ENCODE data around the gene TRIOBP. TPM values are rescaled to one million over a fixed set of nuclear protein-coding genes. Genes with fewer than 3 reads are reported as not detected.
"Not testable (repeated sequence)": the region's sequence is repeated elsewhere in the genome, so short reads cannot be mapped to it uniquely, and the experiment has no call there.

The TRIOBP gene
- total RNA-seq, 1 experiment from 2014 or later, result 45.7 TPM

DNA sequence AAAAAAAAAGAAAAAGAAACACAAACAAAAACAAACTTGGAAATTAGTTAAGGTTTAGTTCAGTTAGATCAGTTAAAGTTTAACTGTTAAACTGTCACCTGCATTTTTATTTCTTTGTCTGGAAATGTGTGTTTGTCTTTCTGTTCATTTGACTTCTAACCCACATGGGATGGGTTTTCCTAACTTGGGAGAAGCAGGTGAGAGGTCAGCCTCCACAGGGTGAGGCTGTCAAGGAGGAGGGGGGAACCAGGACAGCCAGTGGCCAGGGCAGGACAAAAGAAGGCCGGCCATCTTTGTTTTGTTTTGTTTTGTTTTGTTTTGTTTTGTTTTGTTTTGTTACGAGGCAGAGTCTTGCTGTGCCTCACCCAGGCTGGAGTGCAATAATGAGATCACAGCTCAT, 97.5 kb downstream of the TRIOBP start:
- Mint-ChIP-seq H3K27ac (ENCODE audit: low read depth, unreplicated experiment) (no peak overlapping the region), H3K36me3 (ENCODE audit: insufficient read depth, unreplicated experiment) (no peaks in the 10 kb centered on the region), H3K4me3 (ENCODE audit: unreplicated experiment) (no peak overlapping the region), H3K27me3 (ENCODE audit: insufficient read depth, unreplicated experiment) (no peaks in the 10 kb centered on the region), H3K4me1 (ENCODE audit: insufficient read depth, unreplicated experiment) (peaks cover 5% of the 10 kb centered on the region), H3K9me3 (ENCODE audit: unreplicated experiment) (no peaks in the 10 kb centered on the region)
- no TSS peak for BruUV-seq (replicated peaks)
- TF ChIP-seq, protein P1, sequence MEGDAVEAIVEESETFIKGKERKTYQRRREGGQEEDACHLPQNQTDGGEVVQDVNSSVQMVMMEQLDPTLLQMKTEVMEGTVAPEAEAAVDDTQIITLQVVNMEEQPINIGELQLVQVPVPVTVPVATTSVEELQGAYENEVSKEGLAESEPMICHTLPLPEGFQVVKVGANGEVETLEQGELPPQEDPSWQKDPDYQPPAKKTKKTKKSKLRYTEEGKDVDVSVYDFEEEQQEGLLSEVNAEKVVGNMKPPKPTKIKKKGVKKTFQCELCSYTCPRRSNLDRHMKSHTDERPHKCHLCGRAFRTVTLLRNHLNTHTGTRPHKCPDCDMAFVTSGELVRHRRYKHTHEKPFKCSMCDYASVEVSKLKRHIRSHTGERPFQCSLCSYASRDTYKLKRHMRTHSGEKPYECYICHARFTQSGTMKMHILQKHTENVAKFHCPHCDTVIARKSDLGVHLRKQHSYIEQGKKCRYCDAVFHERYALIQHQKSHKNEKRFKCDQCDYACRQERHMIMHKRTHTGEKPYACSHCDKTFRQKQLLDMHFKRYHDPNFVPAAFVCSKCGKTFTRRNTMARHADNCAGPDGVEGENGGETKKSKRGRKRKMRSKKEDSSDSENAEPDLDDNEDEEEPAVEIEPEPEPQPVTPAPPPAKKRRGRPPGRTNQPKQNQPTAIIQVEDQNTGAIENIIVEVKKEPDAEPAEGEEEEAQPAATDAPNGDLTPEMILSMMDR (IDR thresholded peaks at IDR 0.05; ENCODE audit: unreplicated experiment), result no peak
- ChIA-PET CTCF (interaction anchor here (0.6 to 6.1 kb wide), 3 partner anchors 151 to 478 kb away, joined by 3 to 83 read pairs (median 5); no protein-coding TSS in a partner anchor), POLR2A (no interaction called here)
- no peak for DNase-seq (ENCODE audit: unreplicated experiment)
- intact Hi-C loops (cut with micrococcal nuclease), result loop anchor here (5.0 kb wide), 2 partner anchors 42 to 257 kb away; no protein-coding TSS in a partner anchor

DNA sequence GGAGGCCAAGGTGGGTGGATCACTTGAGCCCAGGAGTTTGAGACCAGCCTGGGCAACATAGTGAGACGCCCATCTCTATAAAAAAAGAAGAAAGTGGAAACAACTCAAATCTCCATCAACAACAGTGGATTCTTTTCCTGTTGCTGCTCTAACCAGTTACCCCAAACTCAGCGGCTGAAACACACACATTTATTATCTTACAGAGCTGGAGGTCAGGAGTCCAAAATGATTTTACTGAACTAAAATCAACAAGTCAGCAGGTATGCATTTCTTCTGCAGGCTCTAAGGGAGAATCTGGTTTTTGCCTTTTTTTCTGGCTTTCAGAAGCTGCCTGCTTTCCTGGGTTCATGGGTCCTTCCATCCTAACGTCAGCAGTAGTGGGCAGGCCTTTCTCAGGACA, 99.2 kb downstream of the TRIOBP start:
- no peak for DNase-seq (ENCODE audit: unreplicated experiment)
- H3K4me1 Mint-ChIP-seq (ENCODE audit: insufficient read depth, unreplicated experiment), result peaks cover 5% of the 10 kb centered on the region
- TF ChIP-seq, protein P1 (IDR thresholded peaks at IDR 0.05; ENCODE audit: unreplicated experiment), result no peak
- POLR2A ChIA-PET, result no interaction called here
- intact Hi-C loops (cut with micrococcal nuclease), result no loop called here
- no peaks in the 10 kb centered on the region for H3K27me3 Mint-ChIP-seq (ENCODE audit: insufficient read depth, unreplicated experiment)
- no peak overlapping the region for H3K27ac Mint-ChIP-seq (ENCODE audit: low read depth, unreplicated experiment)
- H3K9me3 Mint-ChIP-seq (ENCODE audit: unreplicated experiment), result no peaks in the 10 kb centered on the region
- H3K36me3 Mint-ChIP-seq (ENCODE audit: insufficient read depth, unreplicated experiment), result no peaks in the 10 kb centered on the region
- CTCF ChIA-PET, result interaction anchor here (0.5 to 6.1 kb wide), 4 partner anchors 46 to 285 kb away, joined by 3 to 83 read pairs (median 4); no protein-coding TSS in a partner anchor
- BruUV-seq (replicated peaks), result no TSS peak
- H3K4me3 Mint-ChIP-seq (ENCODE audit: unreplicated experiment), result no peak overlapping the region

DNA sequence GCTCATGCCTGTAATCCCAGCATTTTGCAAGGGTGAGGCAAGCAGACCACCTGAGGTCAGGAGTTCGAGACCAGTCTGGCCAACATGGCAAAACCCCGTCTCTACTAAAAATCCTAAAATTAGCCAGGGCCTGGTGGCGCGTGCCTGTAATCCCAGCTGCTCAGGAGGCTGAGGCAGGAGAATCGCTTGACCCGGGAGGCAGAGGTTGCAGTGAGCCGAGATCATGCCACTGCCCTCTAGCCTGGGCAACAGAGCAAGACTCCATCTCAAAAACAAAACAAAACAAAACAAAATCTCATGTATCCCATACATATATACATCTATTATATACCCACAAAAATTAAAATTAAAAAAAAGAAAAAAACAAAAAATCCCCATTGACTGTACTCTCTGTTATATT, 100.4 kb downstream of the TRIOBP start:
- H3K27me3 Mint-ChIP-seq (ENCODE audit: insufficient read depth, unreplicated experiment); H3K4me1 Mint-ChIP-seq (ENCODE audit: insufficient read depth, unreplicated experiment); H3K27ac Mint-ChIP-seq (ENCODE audit: low read depth, unreplicated experiment); H3K9me3 Mint-ChIP-seq (ENCODE audit: unreplicated experiment); DNase-seq (ENCODE audit: unreplicated experiment); POLR2A ChIA-PET; H3K36me3 Mint-ChIP-seq (ENCODE audit: insufficient read depth, unreplicated experiment); H3K4me3 Mint-ChIP-seq (ENCODE audit: unreplicated experiment); intact Hi-C loops (cut with micrococcal nuclease); BruUV-seq (replicated peaks): not testable (repeated sequence)
- CTCF ChIA-PET, result interaction anchor here (0.5 kb wide), 1 partner anchor 88 kb away, joined by 4 read pairs; no protein-coding TSS in a partner anchor

DNA sequence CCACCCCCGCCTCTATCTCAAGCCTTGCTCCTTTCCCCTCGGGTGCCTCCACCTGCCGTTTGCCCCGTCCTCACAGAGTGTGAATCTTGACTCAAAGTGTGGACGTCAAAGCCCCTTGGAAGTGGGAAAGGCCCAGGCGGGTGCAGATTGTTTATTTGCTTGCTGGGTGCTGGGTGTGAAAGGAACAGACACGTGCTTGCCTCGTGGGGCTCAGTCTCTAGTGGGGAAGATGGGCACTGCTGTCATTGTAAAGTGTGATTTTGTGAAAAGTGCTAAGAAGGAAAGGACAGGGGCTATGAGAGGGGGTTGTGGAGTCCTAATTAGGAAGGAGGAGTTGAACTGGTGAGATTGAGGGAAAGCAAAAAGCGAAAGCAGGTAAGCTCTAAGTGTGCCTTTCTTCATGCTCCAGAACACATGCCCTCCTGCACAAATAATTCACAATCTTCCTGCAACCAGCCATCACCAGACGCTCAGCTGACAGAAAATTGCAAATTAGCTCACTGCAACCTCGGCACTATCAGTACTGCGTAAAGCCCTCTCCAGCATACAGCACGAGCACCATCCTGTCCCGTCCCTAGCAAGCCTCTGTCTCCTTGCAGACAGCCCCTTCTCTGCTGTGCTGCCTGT, 101.1 kb downstream of the TRIOBP start:
- no peaks in the 10 kb centered on the region for H3K4me1 Mint-ChIP-seq (ENCODE audit: insufficient read depth, unreplicated experiment)
- H3K27ac Mint-ChIP-seq (ENCODE audit: low read depth, unreplicated experiment), result no peak overlapping the region
- POLR2A ChIA-PET, result no interaction called here
- CTCF ChIA-PET, result no interaction called here
- H3K4me3 Mint-ChIP-seq (ENCODE audit: unreplicated experiment), result no peak overlapping the region
- intact Hi-C loops (cut with micrococcal nuclease), result no loop called here
- TF ChIP-seq, protein P1 (IDR thresholded peaks at IDR 0.05; ENCODE audit: unreplicated experiment), result no peak
- no TSS peak for BruUV-seq (replicated peaks)
- H3K9me3 Mint-ChIP-seq (ENCODE audit: unreplicated experiment), result no peaks in the 10 kb centered on the region
- no peak for DNase-seq (ENCODE audit: unreplicated experiment)
- H3K27me3 Mint-ChIP-seq (ENCODE audit: insufficient read depth, unreplicated experiment), result no peaks in the 10 kb centered on the region
- no peaks in the 10 kb centered on the region for H3K36me3 Mint-ChIP-seq (ENCODE audit: insufficient read depth, unreplicated experiment)

DNA sequence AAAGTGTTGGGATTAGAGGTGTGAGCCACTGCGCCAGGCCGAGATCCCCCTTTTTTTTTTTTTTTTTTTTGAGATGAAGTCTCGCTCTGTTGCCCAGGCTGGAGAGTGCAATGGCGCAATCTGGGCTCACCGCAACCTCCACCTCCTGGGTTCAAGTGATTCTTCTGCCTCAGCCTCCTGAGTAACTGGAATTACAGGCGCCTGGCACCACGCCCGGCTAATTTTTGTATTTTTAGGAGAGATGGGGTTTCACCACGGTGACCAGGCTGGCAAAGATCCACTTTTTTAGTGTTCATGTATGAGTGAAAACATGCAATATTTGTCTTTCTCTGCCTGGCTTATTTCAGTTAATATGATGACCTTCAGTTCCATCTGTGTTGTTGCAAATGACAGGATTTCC, 103.1 kb downstream of the TRIOBP start:
- POLR2A ChIA-PET; BruUV-seq (replicated peaks); intact Hi-C loops (cut with micrococcal nuclease); DNase-seq (ENCODE audit: unreplicated experiment); H3K4me1 Mint-ChIP-seq (ENCODE audit: insufficient read depth, unreplicated experiment); H3K9me3 Mint-ChIP-seq (ENCODE audit: unreplicated experiment); H3K36me3 Mint-ChIP-seq (ENCODE audit: insufficient read depth, unreplicated experiment); H3K4me3 Mint-ChIP-seq (ENCODE audit: unreplicated experiment); H3K27ac Mint-ChIP-seq (ENCODE audit: low read depth, unreplicated experiment); H3K27me3 Mint-ChIP-seq (ENCODE audit: insufficient read depth, unreplicated experiment): not testable (repeated sequence)
- CTCF ChIA-PET, result interaction anchor here (0.6 kb wide), 1 partner anchor 79 kb away, joined by 3 read pairs; no protein-coding TSS in a partner anchor

Measured in MCF 10A (cell line).